ENCODE data around the gene ABR. TPM values are rescaled to one million over a fixed set of nuclear protein-coding genes. Genes with fewer than 3 reads are reported as not detected.

The ABR gene
- total RNA-seq, 1 donor: 156 TPM

- no peak overlapping the region for H2AFZ ChIP-seq (ENCODE audit: low read length)
- H3K4me2 ChIP-seq (ENCODE audit: insufficient read depth, low read length): no peak overlapping the region
- TF ChIP-seq CTCF (IDR thresholded peaks at IDR 0.05; ENCODE audit: extremely low read depth, low read depth, low read length): no peak
- peak; percentile 65 for DNase-seq (ENCODE audit: insufficient read length, low spot score, missing footprints)
- H3K4me3 ChIP-seq (ENCODE audit: insufficient read depth, low read length): no peak overlapping the region
- peaks cover 30% of the 10 kb centered on the region for H4K20me1 ChIP-seq (ENCODE audit: insufficient read depth, low read length)
- H3K79me2 ChIP-seq (ENCODE audit: insufficient read depth, low read length): peaks cover 10% of the 10 kb centered on the region
- H3K36me3 ChIP-seq (ENCODE audit: insufficient read depth, low read length): no peaks in the 10 kb centered on the region
- H3K4me1 ChIP-seq (ENCODE audit: insufficient read depth, low read length): no peaks in the 10 kb centered on the region
- no peaks in the 10 kb centered on the region for H3K27me3 ChIP-seq (ENCODE audit: insufficient read depth, low read length)
- H3K27ac ChIP-seq (ENCODE audit: low read depth, low read length): no peak overlapping the region
- H3K9me3 ChIP-seq (ENCODE audit: low read depth, low read length): no peaks in the 10 kb centered on the region
These were observed 14.7 kb downstream of the ABR start for GRCh38 chr17:1164935-1165556.

- H2AFZ ChIP-seq (ENCODE audit: low read length): no peak overlapping the region
- no peaks in the 10 kb centered on the region for H3K9me3 ChIP-seq (ENCODE audit: low read depth, low read length)
- no peak overlapping the region for H3K4me2 ChIP-seq (ENCODE audit: insufficient read depth, low read length)
- DNase-seq (ENCODE audit: insufficient read length, low spot score, missing footprints): peak; percentile 72
- TF ChIP-seq CTCF (IDR thresholded peaks at IDR 0.05; ENCODE audit: extremely low read depth, low read depth, low read length): no peak
- H3K79me2 ChIP-seq (ENCODE audit: insufficient read depth, low read length): peaks cover 4% of the 10 kb centered on the region
- H3K36me3 ChIP-seq (ENCODE audit: insufficient read depth, low read length): no peaks in the 10 kb centered on the region
- H4K20me1 ChIP-seq (ENCODE audit: insufficient read depth, low read length): peaks cover 17% of the 10 kb centered on the region
- no peak overlapping the region for H3K27ac ChIP-seq (ENCODE audit: low read depth, low read length)
- no peak overlapping the region for H3K4me3 ChIP-seq (ENCODE audit: insufficient read depth, low read length)
- no peaks in the 10 kb centered on the region for H3K27me3 ChIP-seq (ENCODE audit: insufficient read depth, low read length)
- H3K4me1 ChIP-seq (ENCODE audit: insufficient read depth, low read length): peaks cover 3% of the 10 kb centered on the region
These were observed 17.5 kb downstream of the ABR start for GRCh38 chr17:1162116-1162855.

GRCh38 chr17:1160591-1161390, 19.0 kb downstream of the ABR start:
- Histone ChIP-seq H3K36me3 (ENCODE audit: insufficient read depth, low read length) (no peaks in the 10 kb centered on the region), H3K4me1 (ENCODE audit: insufficient read depth, low read length) (peaks cover 3% of the 10 kb centered on the region), H3K4me2 (ENCODE audit: insufficient read depth, low read length) (no peak overlapping the region), H3K79me2 (ENCODE audit: insufficient read depth, low read length) (peaks cover 4% of the 10 kb centered on the region), H3K9me3 (ENCODE audit: low read depth, low read length) (no peaks in the 10 kb centered on the region), H3K27ac (ENCODE audit: low read depth, low read length) (no peak overlapping the region), H4K20me1 (ENCODE audit: insufficient read depth, low read length) (peaks cover 8% of the 10 kb centered on the region), H3K4me3 (ENCODE audit: insufficient read depth, low read length) (no peak overlapping the region), H3K27me3 (ENCODE audit: insufficient read depth, low read length) (no peaks in the 10 kb centered on the region), H2AFZ (ENCODE audit: low read length) (no peak overlapping the region)
- no peak for TF ChIP-seq CTCF (IDR thresholded peaks at IDR 0.05; ENCODE audit: extremely low read depth, low read depth, low read length)
- DNase-seq (ENCODE audit: insufficient read length, low spot score, missing footprints): peak; percentile 25
